Measurements from ENCODE around the gene MLEC. TPM values are rescaled to one million over a fixed set of nuclear protein-coding genes. Genes with fewer than 3 reads are reported as not detected.

Gene MLEC
- total and polyA plus RNA-seq, 2 of the 13 experiments (the other 11 are each of a cell fraction or from before 2014, with no cell fraction given): 49.8 to 156 TPM

DNA sequence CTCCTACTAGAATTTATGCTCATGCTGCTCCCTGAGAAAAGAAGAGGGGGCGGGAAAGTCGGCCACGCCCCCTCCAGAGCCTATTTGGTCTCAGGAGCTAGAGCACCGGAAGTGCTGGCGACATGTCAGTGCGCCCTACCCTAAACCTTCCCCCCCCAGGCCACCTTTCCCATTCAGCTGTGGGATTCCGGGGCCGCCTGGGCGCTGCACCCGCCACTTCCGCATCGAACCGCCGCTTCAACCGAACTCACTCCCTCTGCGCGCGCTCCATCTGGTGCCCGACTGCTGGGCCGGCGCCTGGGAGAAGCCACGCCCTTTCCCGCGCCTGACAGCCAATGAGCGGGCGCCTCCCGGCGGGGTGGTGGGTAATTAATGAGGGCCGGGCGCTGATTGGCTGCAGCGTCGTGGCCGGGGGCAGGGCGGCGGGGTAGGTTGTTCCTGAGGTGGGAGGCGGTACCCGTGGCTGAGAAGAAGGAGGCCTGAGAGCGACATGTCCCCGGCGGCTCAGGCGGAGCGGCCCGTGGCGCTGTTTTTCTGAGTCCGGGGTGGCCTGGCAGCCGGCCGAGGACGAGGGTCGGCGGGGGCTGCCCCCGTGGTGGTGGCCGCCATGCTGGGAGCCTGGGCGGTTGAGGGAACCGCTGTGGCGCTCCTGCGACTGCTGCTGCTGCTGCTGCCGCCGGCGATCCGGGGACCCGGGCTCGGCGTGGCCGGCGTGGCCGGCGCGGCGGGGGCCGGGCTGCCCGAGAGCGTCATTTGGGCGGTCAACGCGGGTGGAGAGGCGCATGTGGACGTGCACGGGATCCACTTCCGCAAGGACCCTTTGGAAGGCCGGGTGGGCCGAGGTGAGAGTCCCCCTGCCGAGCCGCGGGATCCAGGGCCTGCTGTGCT, at the start of gene MLEC (continued):
- TF ChIP-seq ZNF180 (CRISPR knock-in tag; IDR thresholded peaks at IDR 0.05; ENCODE audit: borderline replicate concordance, low read depth) (no peak), ZNF850 (CRISPR knock-in tag; conservative IDR thresholded peaks at IDR 0.05) (no peak), MAZ (IDR thresholded peaks at IDR 0.05; ENCODE audit: borderline replicate concordance, low read depth, low read length) (0 out of 2 replicates have a peak, but pooled peaks have one; percentile 15), MAZ (CRISPR knock-in tag; IDR thresholded peaks at IDR 0.05; ENCODE audit: low read depth) (peak; percentile 79; the same call in 1 of the 2 replicates), CSRNP1 (CRISPR knock-in tag; IDR thresholded peaks at IDR 0.05) (peak; percentile 97), ZBTB33 (CRISPR knock-in tag; IDR thresholded peaks at IDR 0.05) (no peak), ZNF747 (CRISPR knock-in tag; IDR thresholded peaks at IDR 0.05; ENCODE audit: borderline replicate concordance) (0 out of 2 replicates have a peak, but pooled peaks have one; percentile 46), THAP9 (CRISPR knock-in tag; IDR thresholded peaks at IDR 0.05; ENCODE audit: borderline replicate concordance) (peak; percentile 83; the same call in 1 of the 2 replicates), BORCS8-MEF2B (CRISPR knock-in tag; IDR thresholded peaks at IDR 0.05) (peak; percentile 63), E2F1 (CRISPR knock-in tag; IDR thresholded peaks at IDR 0.05) (peak; percentile 89), SMYD3 (CRISPR knock-in tag; IDR thresholded peaks at IDR 0.05) (peak; percentile 92), SMAD1 (CRISPR knock-in tag; IDR thresholded peaks at IDR 0.05; ENCODE audit: borderline replicate concordance, low read depth) (no peak), DR1 (CRISPR knock-in tag; IDR thresholded peaks at IDR 0.05) (peak; percentile 81)
- TF ChIP-seq, protein P1, sequence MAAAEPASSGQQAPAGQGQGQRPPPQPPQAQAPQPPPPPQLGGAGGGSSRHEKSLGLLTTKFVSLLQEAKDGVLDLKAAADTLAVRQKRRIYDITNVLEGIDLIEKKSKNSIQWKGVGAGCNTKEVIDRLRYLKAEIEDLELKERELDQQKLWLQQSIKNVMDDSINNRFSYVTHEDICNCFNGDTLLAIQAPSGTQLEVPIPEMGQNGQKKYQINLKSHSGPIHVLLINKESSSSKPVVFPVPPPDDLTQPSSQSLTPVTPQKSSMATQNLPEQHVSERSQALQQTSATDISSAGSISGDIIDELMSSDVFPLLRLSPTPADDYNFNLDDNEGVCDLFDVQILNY (CRISPR knock-in tag; conservative IDR thresholded peaks at IDR 0.05): no peak
- TF ChIP-seq, protein P2, sequence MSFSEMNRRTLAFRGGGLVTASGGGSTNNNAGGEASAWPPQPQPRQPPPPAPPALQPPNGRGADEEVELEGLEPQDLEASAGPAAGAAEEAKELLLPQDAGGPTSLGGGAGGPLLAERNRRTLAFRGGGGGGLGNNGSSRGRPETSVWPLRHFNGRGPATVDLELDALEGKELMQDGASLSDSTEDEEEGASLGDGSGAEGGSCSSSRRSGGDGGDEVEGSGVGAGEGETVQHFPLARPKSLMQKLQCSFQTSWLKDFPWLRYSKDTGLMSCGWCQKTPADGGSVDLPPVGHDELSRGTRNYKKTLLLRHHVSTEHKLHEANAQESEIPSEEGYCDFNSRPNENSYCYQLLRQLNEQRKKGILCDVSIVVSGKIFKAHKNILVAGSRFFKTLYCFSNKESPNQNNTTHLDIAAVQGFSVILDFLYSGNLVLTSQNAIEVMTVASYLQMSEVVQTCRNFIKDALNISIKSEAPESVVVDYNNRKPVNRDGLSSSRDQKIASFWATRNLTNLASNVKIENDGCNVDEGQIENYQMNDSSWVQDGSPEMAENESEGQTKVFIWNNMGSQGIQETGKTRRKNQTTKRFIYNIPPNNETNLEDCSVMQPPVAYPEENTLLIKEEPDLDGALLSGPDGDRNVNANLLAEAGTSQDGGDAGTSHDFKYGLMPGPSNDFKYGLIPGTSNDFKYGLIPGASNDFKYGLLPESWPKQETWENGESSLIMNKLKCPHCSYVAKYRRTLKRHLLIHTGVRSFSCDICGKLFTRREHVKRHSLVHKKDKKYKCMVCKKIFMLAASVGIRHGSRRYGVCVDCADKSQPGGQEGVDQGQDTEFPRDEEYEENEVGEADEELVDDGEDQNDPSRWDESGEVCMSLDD (CRISPR knock-in tag; IDR thresholded peaks at IDR 0.05; ENCODE audit: borderline replicate concordance): 0 out of 2 replicates have a peak, but pooled peaks have one; percentile 34
